ENCODE results near the gene WASF2. TPM values are rescaled to one million over a fixed set of nuclear protein-coding genes. Genes with fewer than 3 reads are reported as not detected.

The WASF2 gene
- total RNA-seq, 1 donor from 2014 or later, result 70.4 TPM

- DNase-seq (ENCODE audit: low spot score in 2 of 2), result peak in 1 of 2 donors; percentile 67
- Histone ChIP-seq H3K9me3 (no peaks in the 10 kb centered on the region), H3K36me3 (peaks cover 0 to 13% of the 10 kb centered on the region in 2 donors), H3K4me1 (peaks cover 38 to 87% of the 10 kb centered on the region in 2 donors), H3K4me3 (peak overlapping the region in 1 of 2 donors; percentile 11), H3K27me3 (no peaks in the 10 kb centered on the region), H3K27ac (peak overlapping the region; percentile 74 to 78)
- TF ChIP-seq CTCF (IDR thresholded peaks at IDR 0.05), result peak in 1 of 3 experiments; percentile 23
- intact Hi-C loops (cut with DNase I), result loop anchor here (5.0 kb wide), 1 partner anchor 111 kb away; no protein-coding TSS in a partner anchor
Observed at GRCh38 chr1:27430903-27431600, 58.9 kb downstream of the WASF2 start.

GRCh38 chr1:27429029-27429425 lies 60.9 kb downstream of the WASF2 start:
- intact Hi-C loops (cut with DNase I), result loop anchor here (5.0 kb wide), 1 partner anchor 128 kb away; no protein-coding TSS in a partner anchor
- peak overlapping the region; percentile 74 to 78 for H3K27ac ChIP-seq

GRCh38 chr1:27428316-27429028 lies 61.5 kb downstream of the WASF2 start:
- DNase-seq (ENCODE audit: low spot score in 2 of 2), result peak in 1 of 2 donors; percentile 77
- no peak for TF ChIP-seq CTCF (IDR thresholded peaks at IDR 0.05)
- peaks cover 3 to 28% of the 10 kb centered on the region in 2 donors for H3K36me3 ChIP-seq
- H3K27me3 ChIP-seq, result no peaks in the 10 kb centered on the region
- no peaks in the 10 kb centered on the region for H3K9me3 ChIP-seq
- H3K4me1 ChIP-seq, result peaks cover 33 to 68% of the 10 kb centered on the region in 2 donors
- intact Hi-C loops (cut with DNase I), result loop anchor here (5.0 kb wide), 1 partner anchor 129 kb away; no protein-coding TSS in a partner anchor
- peak overlapping the region; percentile 74 to 78 for H3K27ac ChIP-seq
- H3K4me3 ChIP-seq, result peak overlapping the region; percentile 28 to 44

More at GRCh38 chr1:27429029-27429425, 60.9 kb downstream of the WASF2 start:
- peaks cover 33 to 73% of the 10 kb centered on the region in 2 donors for H3K4me1 ChIP-seq
- H3K27me3 ChIP-seq, result no peaks in the 10 kb centered on the region
- peaks cover 3 to 28% of the 10 kb centered on the region in 2 donors for H3K36me3 ChIP-seq
- DNase-seq (ENCODE audit: low spot score in 2 of 2), result peak in 1 of 2 donors; percentile 28
- TF ChIP-seq CTCF (IDR thresholded peaks at IDR 0.05), result no peak
- no peaks in the 10 kb centered on the region for H3K9me3 ChIP-seq
- H3K4me3 ChIP-seq, result peak overlapping the region; percentile 28 to 44

GRCh38 chr1:27427816-27428315 lies 62.1 kb downstream of the WASF2 start:
- DNase-seq (ENCODE audit: low spot score in 2 of 2), result no peak
- intact Hi-C loops (cut with DNase I), result loop anchor here (5.0 kb wide), 1 partner anchor 129 kb away; no protein-coding TSS in a partner anchor
- no peak for TF ChIP-seq CTCF (IDR thresholded peaks at IDR 0.05)
- Histone ChIP-seq H3K9me3 (no peaks in the 10 kb centered on the region), H3K4me3 (peak overlapping the region; percentile 28 to 44), H3K4me1 (peaks cover 33 to 66% of the 10 kb centered on the region in 2 donors), H3K27ac (peak overlapping the region; percentile 74 to 78), H3K27me3 (no peaks in the 10 kb centered on the region), H3K36me3 (peaks cover 3 to 28% of the 10 kb centered on the region in 2 donors)

GRCh38 chr1:27427329-27427728 lies 62.6 kb downstream of the WASF2 start:
- peaks cover 3 to 28% of the 10 kb centered on the region in 2 donors for H3K36me3 ChIP-seq
- peak overlapping the region; percentile 74 to 78 for H3K27ac ChIP-seq
- peak overlapping the region; percentile 3 to 44 for H3K4me3 ChIP-seq
- H3K9me3 ChIP-seq, result no peaks in the 10 kb centered on the region
- peaks cover 33 to 64% of the 10 kb centered on the region in 2 donors for H3K4me1 ChIP-seq
- no peaks in the 10 kb centered on the region for H3K27me3 ChIP-seq
- peak in 1 of 2 donors; percentile 37 for DNase-seq (ENCODE audit: low spot score in 2 of 2)
- intact Hi-C loops (cut with DNase I), result loop anchor here (5.0 kb wide), 1 partner anchor 130 kb away; no protein-coding TSS in a partner anchor
- no peak for TF ChIP-seq CTCF (IDR thresholded peaks at IDR 0.05)
